K562 (cell line): ENCODE data around the gene TMCC1.
"Not testable (repeated sequence)": the region's sequence is repeated elsewhere in the genome, so short reads cannot be mapped to it uniquely, and the experiment has no call there.

ENCODE experiments used
- CHD1 ChIP-seq: fragments of 200-600 bp; sonication (generic); IDR thresholded peaks from one replicate; pipeline ENCODE4 v1.6.1; 2012; ENCODE audit warnings: mild to moderate bottlenecking, moderate library complexity, low read length, inconsistent platforms
- CHD4 ChIP-seq: fragments of 200-600 bp; sonication (generic); IDR thresholded peaks from 3 replicates; pipeline ENCODE4 v1.6.1; 2012; ENCODE audit warnings: low read depth, mild to moderate bottlenecking, mixed read lengths, low read length, inconsistent platforms; ENCODE audit not compliant: insufficient read depth, insufficient replicate concordance, poor library complexity, severe bottlenecking
- FOS ChIP-seq: IDR thresholded peaks from 3 replicates; pipeline ENCODE4 v1.6.1; 2011; ENCODE audit not compliant: insufficient read length; ENCODE audit errors: extremely low read depth
- HDAC2 ChIP-seq: fragments of 450-650 bp; IDR thresholded peaks from 2 replicates; pipeline ENCODE4 v1.6.1; 2016; ENCODE audit warnings: mild to moderate bottlenecking
- POLR2A ChIP-seq: fragments of 450-650 bp; conservative IDR thresholded peaks from 2 replicates; pipeline ENCODE4 v1.6.1; 2016
- PTRF ChIP-seq: fragments of 450-650 bp; IDR thresholded peaks from 2 replicates; pipeline ENCODE4 v1.6.1; 2016; ENCODE audit warnings: mild to moderate bottlenecking, missing genetic modification characterization, missing compliant biosample characterization
- TF ChIP-seq, protein P1 (sequence below): fragments of 450-650 bp; IDR thresholded peaks from 2 replicates; pipeline ENCODE4 v1.6.1; 2016
- TF ChIP-seq, protein P2 (sequence below): fragments of 450-650 bp; IDR thresholded peaks from 2 replicates; pipeline ENCODE4 v1.6.1; 2016; ENCODE audit warnings: missing biosample characterization, missing genetic modification characterization
- TF ChIP-seq, protein P3 (sequence below): fragments of 450-650 bp; IDR thresholded peaks from 2 replicates; pipeline ENCODE4 v1.6.1; 2016; ENCODE audit warnings: low read depth, mild to moderate bottlenecking, moderate library complexity

DNA sequence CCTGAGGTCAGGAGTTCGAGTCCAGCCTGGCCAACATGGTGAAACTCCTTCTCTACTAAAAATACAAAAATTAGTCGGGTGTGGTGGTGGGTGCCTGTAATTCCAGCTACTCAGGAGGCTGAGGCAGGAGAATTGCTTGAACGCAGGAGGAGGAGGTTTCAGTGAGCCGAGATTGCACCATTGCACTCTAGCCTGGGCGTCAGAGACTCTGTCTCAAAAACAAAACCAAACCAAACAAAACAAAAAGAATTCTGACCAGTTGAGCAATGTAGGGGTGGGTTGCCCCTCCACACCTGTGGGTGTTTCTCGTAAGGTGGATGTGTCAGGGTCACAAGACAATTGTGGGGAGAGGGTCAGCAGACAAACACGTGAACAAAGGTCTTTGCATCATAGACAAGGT, 252.5 kb downstream of the TMCC1 start:
- not testable (repeated sequence) for TF ChIP-seq CHD1; PTRF (tag); HDAC2; FOS; CHD4; POLR2A
- TF ChIP-seq, protein P1, sequence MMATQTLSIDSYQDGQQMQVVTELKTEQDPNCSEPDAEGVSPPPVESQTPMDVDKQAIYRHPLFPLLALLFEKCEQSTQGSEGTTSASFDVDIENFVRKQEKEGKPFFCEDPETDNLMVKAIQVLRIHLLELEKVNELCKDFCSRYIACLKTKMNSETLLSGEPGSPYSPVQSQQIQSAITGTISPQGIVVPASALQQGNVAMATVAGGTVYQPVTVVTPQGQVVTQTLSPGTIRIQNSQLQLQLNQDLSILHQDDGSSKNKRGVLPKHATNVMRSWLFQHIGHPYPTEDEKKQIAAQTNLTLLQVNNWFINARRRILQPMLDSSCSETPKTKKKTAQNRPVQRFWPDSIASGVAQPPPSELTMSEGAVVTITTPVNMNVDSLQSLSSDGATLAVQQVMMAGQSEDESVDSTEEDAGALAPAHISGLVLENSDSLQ = not testable (repeated sequence)
- TF ChIP-seq, protein P2, sequence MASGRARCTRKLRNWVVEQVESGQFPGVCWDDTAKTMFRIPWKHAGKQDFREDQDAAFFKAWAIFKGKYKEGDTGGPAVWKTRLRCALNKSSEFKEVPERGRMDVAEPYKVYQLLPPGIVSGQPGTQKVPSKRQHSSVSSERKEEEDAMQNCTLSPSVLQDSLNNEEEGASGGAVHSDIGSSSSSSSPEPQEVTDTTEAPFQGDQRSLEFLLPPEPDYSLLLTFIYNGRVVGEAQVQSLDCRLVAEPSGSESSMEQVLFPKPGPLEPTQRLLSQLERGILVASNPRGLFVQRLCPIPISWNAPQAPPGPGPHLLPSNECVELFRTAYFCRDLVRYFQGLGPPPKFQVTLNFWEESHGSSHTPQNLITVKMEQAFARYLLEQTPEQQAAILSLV = not testable (repeated sequence)
- TF ChIP-seq, protein P3, sequence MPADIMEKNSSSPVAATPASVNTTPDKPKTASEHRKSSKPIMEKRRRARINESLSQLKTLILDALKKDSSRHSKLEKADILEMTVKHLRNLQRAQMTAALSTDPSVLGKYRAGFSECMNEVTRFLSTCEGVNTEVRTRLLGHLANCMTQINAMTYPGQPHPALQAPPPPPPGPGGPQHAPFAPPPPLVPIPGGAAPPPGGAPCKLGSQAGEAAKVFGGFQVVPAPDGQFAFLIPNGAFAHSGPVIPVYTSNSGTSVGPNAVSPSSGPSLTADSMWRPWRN = not testable (repeated sequence)
